GM21390 (cell line): ENCODE data around the gene CBARP.

Experiments
- ATAC-seq: cut with Tn5 transposase; IDR thresholded peaks from one replicate; pipeline ENCODE4 v1.9.1; 2021; ENCODE audit not compliant: unreplicated experiment

Gene CBARP, protein sequence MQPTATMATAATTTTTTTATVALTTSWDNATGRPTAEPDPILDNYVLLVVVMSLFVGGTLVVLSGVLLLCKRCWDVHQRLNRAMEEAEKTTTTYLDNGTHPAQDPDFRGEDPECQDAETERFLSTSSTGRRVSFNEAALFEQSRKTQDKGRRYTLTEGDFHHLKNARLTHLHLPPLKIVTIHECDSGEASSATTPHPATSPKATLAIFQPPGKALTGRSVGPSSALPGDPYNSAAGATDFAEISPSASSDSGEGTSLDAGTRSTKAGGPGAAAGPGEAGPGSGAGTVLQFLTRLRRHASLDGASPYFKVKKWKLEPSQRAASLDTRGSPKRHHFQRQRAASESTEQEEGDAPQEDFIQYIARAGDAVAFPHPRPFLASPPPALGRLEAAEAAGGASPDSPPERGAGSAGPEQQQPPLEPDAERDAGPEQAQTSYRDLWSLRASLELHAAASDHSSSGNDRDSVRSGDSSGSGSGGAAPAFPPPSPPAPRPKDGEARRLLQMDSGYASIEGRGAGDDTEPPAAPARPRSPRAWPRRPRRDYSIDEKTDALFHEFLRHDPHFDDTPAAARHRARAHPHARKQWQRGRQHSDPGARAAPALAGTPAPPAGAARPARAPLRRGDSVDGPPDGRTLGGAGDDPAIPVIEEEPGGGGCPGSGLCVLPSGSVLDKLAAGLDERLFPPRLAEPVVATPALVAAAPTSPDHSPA

DNA sequence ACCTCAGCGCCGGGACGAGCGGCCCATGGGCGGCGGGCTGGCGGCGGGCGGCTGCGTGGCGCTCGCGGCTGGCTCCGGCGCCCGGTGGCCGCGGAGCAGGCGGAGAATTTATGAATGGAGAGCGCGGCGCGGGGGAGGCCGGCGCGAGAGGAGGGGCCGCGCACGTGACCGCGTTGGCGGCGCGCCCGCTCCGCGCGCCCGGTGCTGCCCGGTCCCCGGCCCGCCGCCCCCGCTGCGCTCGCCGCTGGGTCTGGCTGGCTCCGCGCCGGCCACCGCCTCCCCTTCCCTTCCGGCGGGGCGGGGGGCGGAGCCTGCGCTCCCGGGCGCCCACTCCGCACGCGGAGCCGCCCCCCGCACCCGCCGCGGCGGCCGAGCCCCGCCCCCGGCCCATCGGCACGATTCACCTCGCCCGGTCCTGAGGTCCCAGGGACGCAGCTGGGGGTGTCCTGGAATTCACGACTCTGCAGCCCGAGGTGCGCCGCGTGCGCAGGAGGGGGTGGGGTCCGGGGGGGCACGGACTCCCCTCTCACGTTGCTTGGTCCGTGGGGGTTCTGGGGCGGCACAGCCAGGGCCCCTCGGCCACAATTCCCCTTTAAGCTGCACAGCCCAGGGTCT is at the start of gene CBARP:
Gene CBARP (minus strand): TSS at position 252 of the 615 bp plus-strand sequence. CDS start 1,905 bp downstream, outside the sequence.
- no peak for ATAC-seq

DNA sequence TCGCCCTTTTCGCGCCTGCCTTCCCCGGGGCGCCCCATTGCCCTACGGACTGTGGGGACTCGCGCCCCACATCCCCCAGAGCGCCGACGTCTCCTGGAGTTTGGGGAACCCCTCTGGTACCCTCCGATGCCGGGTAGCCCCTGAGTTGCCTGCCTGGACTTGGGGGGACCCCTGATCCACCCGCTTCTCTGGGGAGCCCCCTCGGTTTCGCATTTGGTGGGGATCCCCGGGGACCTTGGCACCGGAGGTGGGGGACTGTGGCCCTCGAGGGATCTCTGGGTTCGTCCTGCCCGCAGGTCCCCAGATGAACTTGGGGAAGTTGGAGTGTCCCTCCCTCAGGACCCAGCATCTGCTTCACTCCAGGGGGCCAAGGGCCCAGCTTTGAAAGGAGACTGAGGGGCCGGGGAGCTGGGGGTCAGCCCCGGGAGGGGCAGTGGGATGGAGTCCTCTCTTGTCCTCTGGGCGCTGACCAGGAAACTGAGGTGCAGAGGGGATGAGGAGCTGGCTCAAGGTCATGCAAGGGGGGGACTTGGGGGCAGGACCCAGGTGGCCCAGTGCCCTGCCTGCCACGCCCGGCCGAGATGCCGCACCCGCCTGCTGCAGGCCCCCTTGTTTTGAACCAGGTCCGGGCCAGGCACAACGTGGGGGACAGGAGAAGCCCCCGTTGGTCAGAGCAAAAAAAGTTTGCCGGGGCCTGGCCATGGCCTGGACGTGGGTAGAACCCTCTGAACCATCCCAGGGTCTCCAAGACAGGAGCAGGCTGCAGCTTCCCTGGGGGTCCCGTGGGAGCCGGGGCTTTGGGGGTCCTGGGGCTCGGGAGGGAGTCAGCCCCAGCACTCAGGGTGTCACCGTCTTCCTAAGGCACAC is 48.9 kb upstream of the CBARP start:
- ATAC-seq: no peak

DNA sequence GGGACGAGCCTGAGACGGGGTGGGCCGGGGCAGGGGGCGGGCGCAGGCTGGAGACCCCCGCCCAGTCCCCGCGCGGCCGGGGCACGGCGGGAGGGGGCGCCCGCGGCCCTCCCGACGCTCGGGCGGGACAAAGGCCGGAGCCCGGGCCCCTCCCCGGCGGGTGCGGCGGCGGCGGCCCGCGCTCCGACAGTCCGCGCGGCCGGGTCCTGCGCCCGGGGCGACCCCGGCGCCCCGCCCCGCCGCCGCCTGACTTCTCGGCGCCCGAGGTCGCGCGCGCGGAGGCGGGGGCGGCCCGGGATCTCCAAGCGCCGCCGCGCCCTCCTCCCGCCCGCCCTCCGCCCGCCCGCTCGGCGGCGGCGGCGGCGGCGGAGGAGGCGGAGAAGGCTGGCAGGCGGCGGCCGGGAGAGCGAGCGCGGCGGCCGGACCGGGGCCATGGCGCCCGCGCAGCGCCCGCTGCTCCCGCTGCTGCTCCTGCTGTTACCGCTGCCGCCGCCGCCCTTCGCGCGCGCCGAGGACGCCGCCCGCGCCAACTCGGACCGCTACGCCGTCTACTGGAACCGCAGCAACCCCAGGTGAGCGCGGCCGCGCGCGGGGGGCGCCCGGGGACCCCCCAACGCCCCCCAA is 48.0 kb upstream of the CBARP start, which contains the start of gene EFNA2:
Gene EFNA2 (plus strand): TSS at position 137 of the 624 bp plus-strand sequence. CDS start 296 bp downstream, at position 433.
- ATAC-seq: no peak

- no peak for ATAC-seq
Observed at GRCh38 chr19:1284979-1285736, 47.4 kb upstream of the CBARP start.

- ATAC-seq: no peak
Observed at GRCh38 chr19:1284293-1284978, 46.6 kb upstream of the CBARP start.

- no peak for ATAC-seq
Observed at GRCh38 chr19:1283917-1284292, 46.1 kb upstream of the CBARP start.

- no peak for ATAC-seq
Observed at GRCh38 chr19:1283207-1283916, 45.6 kb upstream of the CBARP start.

GRCh38 chr19:1282588-1283206 is 44.9 kb upstream of the CBARP start:
- no peak for ATAC-seq

GRCh38 chr19:1281569-1282287 is 43.9 kb upstream of the CBARP start:
- no peak for ATAC-seq

DNA sequence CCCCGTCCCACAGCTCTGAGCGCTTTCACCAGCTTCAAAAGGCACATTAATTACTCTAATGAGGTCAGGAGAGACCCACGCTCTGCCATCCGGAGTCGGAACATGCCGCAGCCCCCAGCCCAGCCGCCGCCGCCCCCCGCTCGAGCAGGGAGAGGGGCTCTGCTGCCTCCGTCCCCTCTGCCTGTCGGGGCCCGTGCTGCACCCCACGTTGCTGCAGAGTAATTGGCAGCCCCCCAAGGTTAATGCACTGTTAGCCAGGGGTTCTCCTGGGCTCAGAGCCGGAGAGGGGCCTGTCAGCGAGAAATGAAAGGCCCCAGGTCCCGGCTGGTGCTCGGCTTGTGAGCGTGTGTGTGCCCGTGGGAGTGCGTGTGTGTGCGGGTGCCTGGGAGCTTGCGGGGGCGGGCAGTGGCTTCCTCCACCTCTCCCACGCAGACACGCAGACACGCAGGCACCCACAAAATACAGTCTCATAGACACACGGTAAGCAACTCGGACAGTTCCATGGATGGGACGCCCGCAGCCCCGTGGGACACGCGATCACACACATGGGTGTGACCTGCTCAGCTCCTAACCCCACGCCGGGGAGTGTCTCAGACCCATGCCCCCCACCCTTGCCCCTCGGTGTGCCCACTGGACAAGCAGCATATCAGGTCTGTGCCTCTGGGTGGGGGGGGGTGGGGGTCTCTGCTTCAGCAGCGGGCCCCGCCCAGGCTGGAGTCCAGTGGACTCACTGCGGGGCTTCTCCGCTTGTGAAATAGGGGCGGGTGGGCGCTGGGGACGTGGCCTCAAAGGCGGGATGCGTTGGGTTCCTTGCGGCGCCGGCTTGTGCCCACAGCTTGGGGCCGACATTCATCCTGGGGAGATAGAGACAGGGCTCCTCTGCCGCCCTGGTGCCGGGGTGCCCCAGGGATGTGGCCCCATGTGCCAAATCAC is 43.1 kb upstream of the CBARP start:
- no peak for ATAC-seq

DNA sequence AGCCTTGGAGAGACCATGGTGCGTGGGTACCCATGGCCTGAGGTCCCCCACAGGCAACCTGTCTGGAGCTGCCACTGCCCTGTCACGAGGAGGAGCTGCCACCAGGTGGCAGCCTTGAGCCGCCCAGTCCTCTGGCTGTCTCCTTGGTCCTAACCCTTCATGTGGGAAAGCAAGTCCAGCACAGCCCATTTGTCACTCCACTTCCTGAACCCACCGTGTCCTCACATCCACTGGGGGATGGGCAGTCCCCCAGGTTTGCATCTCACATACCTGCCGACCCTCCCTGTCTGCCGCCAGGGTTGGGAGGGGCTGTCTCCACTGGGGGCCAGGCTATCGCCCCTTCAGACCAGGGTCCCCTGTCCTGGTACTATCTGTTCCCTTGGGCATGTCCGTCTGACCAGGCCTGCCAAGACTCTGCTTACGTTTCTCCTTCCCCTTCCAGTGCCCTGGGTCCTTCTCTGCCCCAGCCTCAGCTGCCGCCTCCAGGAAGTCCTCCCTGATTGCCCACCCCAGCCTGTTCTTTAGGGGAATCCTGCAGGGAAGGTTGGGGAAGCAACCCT is 42.1 kb upstream of the CBARP start:
- no peak for ATAC-seq

DNA sequence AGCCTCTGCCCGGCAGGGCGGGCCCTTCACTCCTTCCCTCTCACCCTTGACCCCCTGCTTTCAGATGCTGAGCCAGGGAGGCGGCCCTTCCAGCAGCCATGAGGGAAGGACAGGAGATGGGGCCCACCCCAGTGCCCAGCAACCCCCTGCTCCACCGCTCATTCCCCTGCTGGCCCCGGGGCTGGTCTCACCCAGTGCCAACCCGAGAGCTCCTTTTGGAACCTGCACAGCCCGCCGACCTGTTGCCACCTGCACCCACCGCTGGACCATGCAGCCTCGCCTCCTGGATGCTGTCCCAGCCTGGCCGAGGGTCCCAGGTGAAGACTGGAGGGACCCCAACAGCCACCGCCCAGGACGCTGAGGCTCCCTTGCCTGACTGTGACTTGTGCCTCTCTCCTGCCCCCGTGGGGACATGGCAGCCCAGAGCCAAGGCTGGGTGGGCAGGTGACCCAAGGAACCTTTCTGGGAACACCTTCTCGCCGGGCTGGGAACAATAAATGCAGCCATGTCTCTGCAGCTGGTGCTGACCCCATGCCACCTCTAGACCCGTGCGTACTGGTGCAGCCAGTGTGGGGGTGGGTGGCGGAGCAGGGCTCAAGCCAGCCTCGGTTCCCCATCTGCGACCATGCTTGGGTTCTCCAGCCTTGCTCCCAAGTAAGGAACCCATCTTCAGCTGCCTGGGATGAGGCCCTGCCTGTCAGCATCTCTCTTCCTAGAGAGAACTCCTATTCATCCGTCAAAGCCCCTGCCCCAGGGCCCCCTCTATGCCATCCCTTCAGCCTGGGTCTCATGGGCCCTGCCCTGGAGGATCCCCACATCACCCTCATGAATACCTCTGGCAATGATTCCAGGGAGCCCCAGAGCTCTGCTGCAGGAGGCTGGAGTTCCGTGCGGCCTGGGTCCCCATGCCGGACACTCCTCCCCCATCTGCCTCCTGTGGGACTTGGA is 41.2 kb upstream of the CBARP start:
- ATAC-seq: no peak

- ATAC-seq: no peak
Observed at GRCh38 chr19:1278074-1278473, 40.3 kb upstream of the CBARP start.

DNA sequence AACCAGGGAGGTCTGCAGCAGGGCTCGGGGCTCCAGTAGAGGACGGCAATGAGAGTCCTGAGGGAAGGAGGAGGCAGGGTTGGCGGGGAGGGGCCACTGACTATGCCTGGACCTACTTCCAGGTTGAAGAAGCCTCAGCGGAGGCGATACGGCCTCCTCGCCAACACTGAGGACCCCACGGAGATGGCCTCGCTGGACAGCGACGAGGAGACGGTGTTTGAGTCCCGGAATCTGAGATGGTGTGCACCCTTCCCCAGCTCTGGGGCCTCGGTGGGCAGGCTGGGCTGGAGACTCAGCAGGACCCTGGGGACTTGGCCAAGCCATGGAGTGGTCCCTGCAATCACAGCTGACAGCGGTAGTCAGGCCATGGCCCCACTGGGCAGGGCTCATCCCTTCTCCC is 39.3 kb upstream of the CBARP start:
- no peak for ATAC-seq

DNA sequence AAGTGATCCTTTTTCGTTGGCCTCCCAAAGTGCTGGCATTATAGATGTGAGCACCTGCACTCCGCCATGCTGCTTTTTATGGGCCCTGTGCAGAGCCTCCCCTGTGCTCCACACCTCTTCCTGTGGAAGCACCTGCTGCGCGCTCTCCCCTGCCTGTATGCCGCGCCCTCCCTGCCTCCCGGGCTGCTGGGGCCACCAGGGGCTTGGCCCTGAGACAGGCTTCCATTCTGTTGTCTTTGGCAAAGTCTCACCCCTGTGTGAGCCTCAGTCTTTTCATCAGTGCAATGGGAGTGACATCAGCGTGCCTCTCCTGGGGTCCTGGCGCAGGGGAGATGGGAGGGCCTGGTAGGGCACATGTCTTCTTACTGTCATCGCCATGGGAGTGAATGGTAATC is 38.8 kb upstream of the CBARP start:
- ATAC-seq: no peak
